Measurements from ENCODE around the gene CDCA3.

DNA sequence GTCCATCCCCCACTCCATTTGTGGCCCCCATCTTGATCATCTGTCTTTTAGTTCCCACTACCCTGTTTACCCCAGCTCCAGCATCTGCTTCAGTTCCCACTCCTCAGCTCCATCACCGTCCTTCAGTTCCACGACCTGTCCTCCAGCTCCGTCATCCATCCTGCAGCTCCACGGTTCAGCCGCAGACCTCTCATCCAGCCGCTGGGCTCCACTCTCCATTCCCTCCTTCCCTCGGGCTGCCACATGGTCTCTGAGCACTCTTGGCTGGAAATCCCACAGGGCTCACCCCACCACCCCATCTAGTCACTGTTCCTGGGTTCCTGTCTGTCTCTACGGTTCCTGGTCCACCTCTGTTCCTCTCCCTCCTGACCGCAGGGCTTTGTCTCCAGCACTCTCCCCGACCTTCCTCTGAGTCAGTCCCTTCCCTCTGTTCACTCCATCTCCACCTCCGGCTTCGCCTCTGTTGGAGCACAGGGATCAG lies 26.1 kb downstream of the CDCA3 start:
- TF ChIP-seq, protein P1, sequence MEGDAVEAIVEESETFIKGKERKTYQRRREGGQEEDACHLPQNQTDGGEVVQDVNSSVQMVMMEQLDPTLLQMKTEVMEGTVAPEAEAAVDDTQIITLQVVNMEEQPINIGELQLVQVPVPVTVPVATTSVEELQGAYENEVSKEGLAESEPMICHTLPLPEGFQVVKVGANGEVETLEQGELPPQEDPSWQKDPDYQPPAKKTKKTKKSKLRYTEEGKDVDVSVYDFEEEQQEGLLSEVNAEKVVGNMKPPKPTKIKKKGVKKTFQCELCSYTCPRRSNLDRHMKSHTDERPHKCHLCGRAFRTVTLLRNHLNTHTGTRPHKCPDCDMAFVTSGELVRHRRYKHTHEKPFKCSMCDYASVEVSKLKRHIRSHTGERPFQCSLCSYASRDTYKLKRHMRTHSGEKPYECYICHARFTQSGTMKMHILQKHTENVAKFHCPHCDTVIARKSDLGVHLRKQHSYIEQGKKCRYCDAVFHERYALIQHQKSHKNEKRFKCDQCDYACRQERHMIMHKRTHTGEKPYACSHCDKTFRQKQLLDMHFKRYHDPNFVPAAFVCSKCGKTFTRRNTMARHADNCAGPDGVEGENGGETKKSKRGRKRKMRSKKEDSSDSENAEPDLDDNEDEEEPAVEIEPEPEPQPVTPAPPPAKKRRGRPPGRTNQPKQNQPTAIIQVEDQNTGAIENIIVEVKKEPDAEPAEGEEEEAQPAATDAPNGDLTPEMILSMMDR (IDR thresholded peaks at IDR 0.05) = no peak
- TF ChIP-seq POLR2A (IDR thresholded peaks at IDR 0.05) (no peak), EP300 (IDR thresholded peaks at IDR 0.05) (no peak)

All from suprapubic skin (tissue), 3 donors.